BLaER1 (cell line): ENCODE measurements around the gene LSM14B.

Source experiments
- H3K27ac ChIP-seq: shearing (Covaris generic); formaldehyde crosslinking; 2 replicates; pipeline ENCODE4 v1.8.1; 2022
- H3K27me3 ChIP-seq: shearing (Covaris generic); formaldehyde crosslinking; 2 replicates; pipeline ENCODE4 v1.8.1; 2022
- H3K36me3 ChIP-seq: shearing (Covaris generic); formaldehyde crosslinking; 2 replicates; pipeline ENCODE4 v1.8.1; 2022
- H3K4me1 ChIP-seq: shearing (Covaris generic); formaldehyde crosslinking; 2 replicates; pipeline ENCODE4 v1.8.1; 2022
- H3K4me2 ChIP-seq: shearing (Covaris generic); formaldehyde crosslinking; 2 replicates; pipeline ENCODE4 v1.8.1; 2022
- H3K4me3 ChIP-seq: shearing (Covaris generic); formaldehyde crosslinking; 2 replicates; pipeline ENCODE4 v1.8.1; 2022
- H3K9ac ChIP-seq: shearing (Covaris generic); formaldehyde crosslinking; 2 replicates; pipeline ENCODE4 v1.8.1; 2022
- H3K9me3 ChIP-seq: shearing (Covaris generic); formaldehyde crosslinking; 2 replicates; pipeline ENCODE4 v1.8.1; 2022
- H4K20me1 ChIP-seq: shearing (Covaris generic); formaldehyde crosslinking; 2 replicates; pipeline ENCODE4 v1.8.1; 2022
- Cebpa-rat ChIP-seq: shearing (Covaris generic); IDR thresholded peaks from 2 replicates; pipeline ENCODE4 v1.8.1; 2022

The LSM14B gene

DNA sequence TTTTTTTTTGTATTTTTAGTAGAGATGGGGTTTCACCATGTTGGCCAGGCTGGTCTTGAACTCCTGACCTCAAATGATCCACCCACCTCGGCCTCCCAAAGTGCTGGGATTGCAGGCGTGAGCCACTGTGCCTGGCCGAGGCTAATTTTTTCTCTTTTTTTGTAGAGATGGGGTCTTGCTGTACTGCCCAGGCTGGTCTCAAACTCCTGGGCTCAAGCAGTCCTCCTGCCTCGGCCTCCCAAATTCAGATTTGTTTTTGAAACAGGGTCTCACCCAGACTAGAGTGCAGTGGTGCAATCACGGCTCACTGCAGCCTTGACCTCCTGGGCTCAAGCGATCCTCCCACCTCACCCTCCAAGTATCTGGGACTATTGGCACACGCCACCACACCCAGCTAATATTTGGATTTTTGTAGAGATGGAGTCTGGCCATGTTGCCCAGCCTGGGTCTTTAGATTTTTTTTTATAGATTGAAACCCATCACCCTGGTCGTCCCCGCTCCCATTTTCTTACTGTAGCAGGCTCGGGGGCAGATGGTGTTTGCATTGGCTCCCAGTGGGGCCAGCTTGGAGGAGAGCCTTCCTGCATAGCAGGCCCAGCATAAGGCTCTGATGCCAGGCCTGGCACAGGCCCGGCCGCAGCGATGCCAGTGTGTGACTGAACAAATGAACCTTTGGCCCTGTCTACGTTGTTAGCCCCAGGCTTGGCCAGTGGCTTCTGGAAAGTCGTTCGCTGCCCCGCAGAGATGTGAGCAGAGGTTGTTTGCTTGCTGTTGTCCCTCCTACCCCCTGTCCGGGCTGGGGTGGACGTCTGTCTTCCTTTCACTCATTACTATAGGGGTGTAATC, 56.3 kb downstream of the LSM14B start:
- no peaks in the 10 kb centered on the region for H3K27me3 ChIP-seq
- peaks cover 66% of the 10 kb centered on the region for H3K36me3 ChIP-seq

GRCh38 chr20:62179162-62179504, 56.9 kb downstream of the LSM14B start:
- Histone ChIP-seq H3K27me3 (no peaks in the 10 kb centered on the region), H3K9me3 (no peaks in the 10 kb centered on the region), H3K4me3 (no peak overlapping the region), H4K20me1 (no peaks in the 10 kb centered on the region), H3K4me2 (no peak overlapping the region), H3K27ac (no peak overlapping the region), H3K9ac (no peak overlapping the region), H3K4me1 (peaks cover 17% of the 10 kb centered on the region), H3K36me3 (peaks cover 60% of the 10 kb centered on the region)
- no peak for TF ChIP-seq Cebpa-rat

More for the DNA sequence above, 56.3 kb downstream of the LSM14B start:
- Histone ChIP-seq H3K27ac (no peak overlapping the region), H3K4me2 (no peak overlapping the region), H3K9ac (no peak overlapping the region), H4K20me1 (no peaks in the 10 kb centered on the region), H3K4me3 (no peak overlapping the region), H3K4me1 (peaks cover 11% of the 10 kb centered on the region), H3K9me3 (no peaks in the 10 kb centered on the region)
- TF ChIP-seq Cebpa-rat, result no peak

GRCh38 chr20:62181808-62182207, 59.5 kb downstream of the LSM14B start:
- Histone ChIP-seq H3K27ac (peak overlapping the region; percentile 95), H3K9me3 (no peaks in the 10 kb centered on the region), H3K4me1 (peaks cover 29% of the 10 kb centered on the region), H3K36me3 (peaks cover 34% of the 10 kb centered on the region), H4K20me1 (peaks cover 6% of the 10 kb centered on the region; the same call in 1 of the 2 replicates), H3K4me3 (peak overlapping the region; percentile 87), H3K27me3 (no peaks in the 10 kb centered on the region), H3K4me2 (peak overlapping the region; percentile 94), H3K9ac (peak overlapping the region; percentile 95)
- no peak for TF ChIP-seq Cebpa-rat

DNA sequence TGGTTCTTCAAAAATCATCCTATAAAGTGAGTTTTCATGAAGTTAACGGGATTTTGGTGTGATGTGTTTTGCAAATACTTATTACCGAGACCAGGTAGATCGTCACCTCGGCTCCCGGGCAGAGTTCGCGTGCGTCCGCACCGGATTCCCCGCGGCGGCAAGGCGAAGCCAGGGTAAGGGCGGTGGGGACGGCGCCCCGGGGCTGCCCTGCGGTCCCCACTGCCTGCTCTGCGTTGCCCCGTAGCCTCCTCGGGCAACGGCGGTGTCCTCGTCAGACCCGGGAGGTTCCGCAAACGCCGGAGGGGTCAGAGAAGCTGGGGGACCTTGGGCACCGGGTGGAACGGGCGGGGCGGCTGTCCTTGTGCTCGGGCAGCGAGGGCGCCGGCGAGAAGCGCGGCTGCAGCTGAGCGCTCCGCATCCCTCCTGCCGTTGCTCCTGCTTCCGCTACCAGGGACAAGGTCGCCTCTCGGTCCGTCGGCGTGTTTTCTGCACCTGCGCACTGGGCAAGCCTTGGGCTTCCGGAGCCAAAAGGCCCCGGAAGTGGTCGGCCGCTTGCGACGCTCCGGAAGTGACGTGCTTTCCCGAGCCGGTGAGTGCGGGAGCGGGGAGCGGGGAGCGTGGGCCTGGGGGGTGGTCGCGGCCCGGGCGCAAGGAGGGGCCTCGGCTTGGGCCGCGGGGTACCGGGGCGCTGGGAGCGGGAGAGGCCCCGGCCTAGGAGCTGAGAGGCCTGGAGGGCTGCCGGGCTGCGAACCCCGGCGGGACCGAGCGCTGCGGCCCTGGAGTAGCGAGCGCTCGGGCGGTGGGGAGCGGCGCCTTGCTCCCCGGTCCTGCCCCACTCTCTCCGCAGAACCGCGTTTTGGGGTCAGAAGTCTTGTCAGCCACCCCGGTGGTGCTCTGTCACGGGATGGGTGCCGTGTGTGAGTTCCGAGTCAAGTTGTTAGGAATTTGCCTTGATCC, 60.5 kb downstream of the LSM14B start, which contains the start of gene MTG2:
Gene MTG2 (plus strand): TSS at position 560 of the 957 bp plus-strand sequence. CDS start 10,393 bp downstream, outside the sequence.
- H3K36me3 ChIP-seq, result peaks cover 25% of the 10 kb centered on the region
- no peak for TF ChIP-seq Cebpa-rat
- H3K27ac ChIP-seq, result peak within 1 kb of the TSS; percentile 95

DNA sequence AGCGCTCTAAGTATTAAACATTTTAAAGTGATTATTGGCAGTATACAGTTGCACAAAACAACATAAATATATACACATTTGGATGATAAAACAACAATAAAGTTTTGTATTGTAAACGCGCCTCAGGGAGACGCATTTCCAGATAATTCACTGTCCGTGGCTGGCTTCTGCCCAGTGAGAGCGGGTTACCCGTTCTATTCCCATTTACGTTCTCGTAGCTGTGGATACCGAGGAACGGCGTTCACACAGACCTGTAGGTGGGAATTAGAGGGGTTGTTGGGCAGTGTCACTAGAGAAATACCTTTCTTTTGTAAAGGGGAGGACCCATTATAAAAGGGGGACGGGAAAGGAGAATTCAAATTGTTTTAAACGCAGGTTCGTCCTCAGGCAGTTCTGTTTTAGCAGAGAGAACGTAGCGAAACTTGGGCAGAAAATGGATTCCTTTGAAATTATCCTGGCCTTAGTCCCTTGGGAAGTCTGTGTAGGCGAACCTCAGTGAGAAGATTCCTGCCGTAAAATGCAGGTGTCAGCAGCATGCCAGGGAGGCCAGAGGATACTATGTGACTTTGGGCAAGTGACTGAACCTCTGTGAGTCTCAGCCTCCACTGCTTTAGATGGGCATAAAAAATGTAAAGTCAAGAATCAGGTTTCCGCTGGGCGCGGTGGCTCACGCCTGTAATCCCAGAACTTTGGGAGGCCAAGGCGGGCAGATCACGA, 61.3 kb downstream of the LSM14B start:
- H3K27ac ChIP-seq, result peak overlapping the region; percentile 95
- H3K9ac ChIP-seq, result peak overlapping the region; percentile 95
- H3K9me3 ChIP-seq, result no peaks in the 10 kb centered on the region
- H3K4me2 ChIP-seq, result peak overlapping the region; percentile 94
- no peaks in the 10 kb centered on the region for H3K27me3 ChIP-seq
- no peak for TF ChIP-seq Cebpa-rat
- peak overlapping the region; percentile 87 for H3K4me3 ChIP-seq
- peaks cover 21% of the 10 kb centered on the region; the same call in 1 of the 2 replicates for H4K20me1 ChIP-seq
- peaks cover 17% of the 10 kb centered on the region for H3K36me3 ChIP-seq
- H3K4me1 ChIP-seq, result peaks cover 34% of the 10 kb centered on the region

More for the DNA sequence above, 60.5 kb downstream of the LSM14B start, which contains the start of gene MTG2:
- H3K9me3 ChIP-seq, result no peaks in the 10 kb centered on the region
- H3K27me3 ChIP-seq, result no peaks in the 10 kb centered on the region
- H3K9ac ChIP-seq, result peak within 1 kb of the TSS; percentile 95
- H3K4me3 ChIP-seq, result peak within 1 kb of the TSS; percentile 87
- peaks cover 34% of the 10 kb centered on the region for H3K4me1 ChIP-seq
- peak within 1 kb of the TSS; percentile 94 for H3K4me2 ChIP-seq
- peaks cover 13% of the 10 kb centered on the region; the same call in 1 of the 2 replicates for H4K20me1 ChIP-seq
